AG09309 (cell line): ENCODE measurements around the gene PRRT1.
A peak's percentile ranks its signal among the peaks of the same experiment; 100 is the strongest.

Experiments used
- DNase-seq: peaks from one replicate; pipeline ENCODE4 v3.0.0-alpha.2; 2010; ENCODE audit warnings: low read depth
- H3K4me3 ChIP-seq: 2 replicates; pipeline ENCODE4 v1.5.1; 2011; ENCODE audit warnings: mild to moderate bottlenecking, low read depth, low read length, moderate library complexity; ENCODE audit not compliant: control insufficient read depth
- CTCF ChIP-seq: IDR thresholded peaks from 2 replicates; pipeline ENCODE4 v1.5.1; 2011; ENCODE audit warnings: mild to moderate bottlenecking, low read depth, low read length, inconsistent platforms; ENCODE audit not compliant: insufficient read depth, control insufficient read depth; ENCODE audit errors: missing control alignments

The PRRT1 gene

GRCh38 chr6:32127717-32128592 is 23.8 kb downstream of the PRRT1 start, which contains the start of gene ATF6B:
ATF6B (minus strand) TSS chr6:32128246; CDS start chr6:32128207, 39 bp downstream.
- DNase-seq = peak; percentile 99
- TF ChIP-seq CTCF = no peak
- H3K4me3 ChIP-seq = peak within 1 kb of the TSS; percentile 93

DNA sequence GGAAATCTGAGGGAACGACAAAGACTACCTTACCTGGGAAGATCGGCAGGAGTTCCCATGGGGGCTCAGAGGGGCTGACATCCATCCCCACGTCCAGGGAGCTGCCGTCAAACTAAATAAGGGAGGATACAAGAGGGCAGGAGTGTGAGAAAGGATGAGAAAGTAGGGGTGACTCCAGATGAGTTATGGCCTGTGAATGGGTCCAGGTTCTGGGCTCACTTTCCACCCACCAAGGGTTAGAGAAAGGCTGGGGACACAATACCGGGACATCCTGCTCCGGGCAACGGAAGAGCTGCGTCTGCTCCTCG is 24.4 kb downstream of the PRRT1 start:
- TF ChIP-seq CTCF = no peak
- no peak for DNase-seq
- peak overlapping the region; percentile 93 for H3K4me3 ChIP-seq

GRCh38 chr6:32126880-32127279 is 24.9 kb downstream of the PRRT1 start:
- H3K4me3 ChIP-seq = peak overlapping the region; percentile 93
- no peak for DNase-seq
- TF ChIP-seq CTCF = no peak

DNA sequence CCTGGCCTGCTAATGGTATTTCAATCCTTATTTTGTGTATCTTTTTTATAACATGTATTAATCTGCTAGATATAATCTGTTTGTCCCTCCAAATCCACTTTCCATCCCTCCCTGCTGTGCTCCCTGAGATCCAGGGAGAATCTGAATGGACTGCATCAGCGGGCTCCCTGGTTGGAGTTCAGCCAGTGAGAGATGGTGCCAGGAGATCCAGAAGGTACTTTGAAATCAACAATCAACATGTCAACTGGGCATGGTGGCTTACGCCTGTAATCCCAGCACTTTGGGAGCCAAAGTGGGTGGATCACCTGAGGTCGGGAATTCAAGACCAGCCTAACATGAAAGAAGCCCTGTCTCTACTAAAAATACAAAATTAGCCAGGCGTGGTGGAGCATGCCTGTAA is 28.1 kb downstream of the PRRT1 start:
- H3K4me3 ChIP-seq = no peak overlapping the region
- DNase-seq = no peak
- TF ChIP-seq CTCF = no peak

DNA sequence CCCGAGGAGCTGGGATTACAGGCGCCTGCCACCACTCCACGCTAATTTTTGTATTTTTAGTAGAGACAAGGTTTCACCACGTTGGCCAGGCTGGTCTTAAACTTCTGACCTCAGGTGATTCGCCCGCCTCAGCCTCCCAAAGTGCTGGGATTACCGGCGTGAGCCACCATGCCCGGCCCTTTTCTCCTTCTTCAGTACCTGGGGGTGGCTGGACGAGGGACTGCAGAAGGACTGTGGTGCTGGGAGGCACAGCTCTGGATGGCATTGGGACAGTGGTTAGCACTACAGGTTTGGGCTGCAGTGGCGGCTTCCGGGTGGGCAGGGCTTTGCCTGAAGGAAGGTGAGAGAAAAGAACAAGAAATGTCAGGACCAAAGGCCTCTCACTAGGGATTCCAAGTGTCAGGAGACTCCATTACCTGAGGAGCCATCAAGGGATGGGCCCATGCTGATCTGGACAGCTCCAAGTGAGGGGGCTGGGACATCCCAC is 31.1 kb downstream of the PRRT1 start:
- no peak for TF ChIP-seq CTCF
- DNase-seq = no peak

GRCh38 chr6:32118782-32119628 is 32.7 kb downstream of the PRRT1 start:
- peak; percentile 98 for TF ChIP-seq CTCF
- peak; percentile 45 for DNase-seq

More for the DNA sequence above, 31.1 kb downstream of the PRRT1 start:
- no peak overlapping the region for H3K4me3 ChIP-seq

More at GRCh38 chr6:32118782-32119628, 32.7 kb downstream of the PRRT1 start:
- no peak overlapping the region for H3K4me3 ChIP-seq
